ENCODE results near the gene CLCN7. TPM values are rescaled to one million over a fixed set of nuclear protein-coding genes. Genes with fewer than 3 reads are reported as not detected.

CLCN7 gene
- total RNA-seq, 3 donors from 2014 or later (not counting 1 experiment from before 2014, with no cell fraction given): 117 to 125 (median 118) TPM

DNA sequence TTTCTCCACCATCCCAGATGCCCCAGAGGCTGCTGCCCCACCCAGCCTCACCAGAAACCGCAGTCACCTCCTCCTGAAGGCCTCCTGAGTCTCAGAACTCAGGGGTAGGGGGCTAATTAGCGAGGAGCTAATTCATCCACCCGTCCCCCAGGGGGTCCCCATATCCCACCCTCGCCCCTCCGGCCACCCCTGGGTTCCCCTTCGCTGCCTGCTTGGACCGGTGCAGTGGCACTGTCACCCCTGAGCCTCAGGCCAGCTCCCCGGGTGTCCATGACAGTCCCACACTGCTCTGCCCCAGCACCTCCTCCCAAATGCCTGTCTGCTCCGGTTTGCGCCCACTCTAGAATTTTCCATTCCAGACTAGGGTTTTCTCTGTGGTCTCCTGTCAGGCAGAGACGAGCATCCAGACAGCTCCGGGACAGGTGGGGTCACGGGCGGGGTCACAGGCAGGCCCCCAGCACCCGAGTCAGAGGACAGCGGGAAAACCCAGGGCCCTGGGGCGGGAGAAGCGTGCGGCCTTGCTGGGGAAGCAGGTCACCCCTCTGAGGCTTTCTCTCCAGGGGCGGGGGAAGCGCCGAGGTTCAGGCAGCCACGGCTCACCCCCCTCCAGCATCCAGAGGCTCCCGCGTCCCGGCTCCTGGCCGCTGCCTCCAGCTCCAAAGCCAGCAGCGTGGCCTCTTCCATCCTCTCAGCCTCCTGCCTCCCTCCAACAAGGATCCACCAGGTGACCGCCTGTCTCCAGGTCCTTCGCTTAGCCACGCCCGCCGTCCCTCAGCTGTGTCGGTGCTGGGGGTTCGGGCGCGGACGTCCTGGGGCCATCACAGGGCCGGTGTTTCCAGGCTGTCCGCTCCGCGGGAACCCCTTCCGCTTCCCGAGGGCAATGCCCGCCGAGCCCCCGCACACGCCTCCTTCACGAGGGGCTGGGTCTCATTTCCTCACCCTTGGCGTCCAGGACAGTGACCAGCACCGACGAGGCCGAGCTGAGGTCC is 47.1 kb downstream of the CLCN7 start:
- peak overlapping the region in 1 of 2 donors; percentile 38 for H3K27ac Mint-ChIP-seq
- no peak for ATAC-seq
- Histone ChIP-seq H3K27ac (ENCODE audit: low read length) (no peak overlapping the region), H3K4me1 (ENCODE audit: control insufficient read depth, insufficient read depth, low read length) (peaks cover 28% of the 10 kb centered on the region), H3K9me3 (ENCODE audit: control insufficient read depth, insufficient read depth, low read length) (no peaks in the 10 kb centered on the region), H3K4me3 (ENCODE audit: low read length) (no peak overlapping the region), H3K27me3 (ENCODE audit: control insufficient read depth, insufficient read depth, low read length) (no peaks in the 10 kb centered on the region), H3K36me3 (ENCODE audit: control insufficient read depth, insufficient read depth, low read length) (no peaks in the 10 kb centered on the region)
- H3K9me3 Mint-ChIP-seq: no peaks in the 10 kb centered on the region
- intact Hi-C loops (cut with micrococcal nuclease): no loop called here
- H3K4me1 Mint-ChIP-seq: peaks cover 0 to 7% of the 10 kb centered on the region in 2 donors
- no peaks in the 10 kb centered on the region for H3K27me3 Mint-ChIP-seq (ENCODE audit: low read depth in 2 of 2)
- H3K4me3 Mint-ChIP-seq: peak overlapping the region; percentile 59
- WGBS (ENCODE audit: insufficient coverage): 86% methylated on average over 53 of the region's 53 CpGs
- TF ChIP-seq, protein P1, sequence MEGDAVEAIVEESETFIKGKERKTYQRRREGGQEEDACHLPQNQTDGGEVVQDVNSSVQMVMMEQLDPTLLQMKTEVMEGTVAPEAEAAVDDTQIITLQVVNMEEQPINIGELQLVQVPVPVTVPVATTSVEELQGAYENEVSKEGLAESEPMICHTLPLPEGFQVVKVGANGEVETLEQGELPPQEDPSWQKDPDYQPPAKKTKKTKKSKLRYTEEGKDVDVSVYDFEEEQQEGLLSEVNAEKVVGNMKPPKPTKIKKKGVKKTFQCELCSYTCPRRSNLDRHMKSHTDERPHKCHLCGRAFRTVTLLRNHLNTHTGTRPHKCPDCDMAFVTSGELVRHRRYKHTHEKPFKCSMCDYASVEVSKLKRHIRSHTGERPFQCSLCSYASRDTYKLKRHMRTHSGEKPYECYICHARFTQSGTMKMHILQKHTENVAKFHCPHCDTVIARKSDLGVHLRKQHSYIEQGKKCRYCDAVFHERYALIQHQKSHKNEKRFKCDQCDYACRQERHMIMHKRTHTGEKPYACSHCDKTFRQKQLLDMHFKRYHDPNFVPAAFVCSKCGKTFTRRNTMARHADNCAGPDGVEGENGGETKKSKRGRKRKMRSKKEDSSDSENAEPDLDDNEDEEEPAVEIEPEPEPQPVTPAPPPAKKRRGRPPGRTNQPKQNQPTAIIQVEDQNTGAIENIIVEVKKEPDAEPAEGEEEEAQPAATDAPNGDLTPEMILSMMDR (IDR thresholded peaks at IDR 0.05): no peak
- no peaks in the 10 kb centered on the region for H3K36me3 Mint-ChIP-seq
- DNase-seq: no peak

DNA sequence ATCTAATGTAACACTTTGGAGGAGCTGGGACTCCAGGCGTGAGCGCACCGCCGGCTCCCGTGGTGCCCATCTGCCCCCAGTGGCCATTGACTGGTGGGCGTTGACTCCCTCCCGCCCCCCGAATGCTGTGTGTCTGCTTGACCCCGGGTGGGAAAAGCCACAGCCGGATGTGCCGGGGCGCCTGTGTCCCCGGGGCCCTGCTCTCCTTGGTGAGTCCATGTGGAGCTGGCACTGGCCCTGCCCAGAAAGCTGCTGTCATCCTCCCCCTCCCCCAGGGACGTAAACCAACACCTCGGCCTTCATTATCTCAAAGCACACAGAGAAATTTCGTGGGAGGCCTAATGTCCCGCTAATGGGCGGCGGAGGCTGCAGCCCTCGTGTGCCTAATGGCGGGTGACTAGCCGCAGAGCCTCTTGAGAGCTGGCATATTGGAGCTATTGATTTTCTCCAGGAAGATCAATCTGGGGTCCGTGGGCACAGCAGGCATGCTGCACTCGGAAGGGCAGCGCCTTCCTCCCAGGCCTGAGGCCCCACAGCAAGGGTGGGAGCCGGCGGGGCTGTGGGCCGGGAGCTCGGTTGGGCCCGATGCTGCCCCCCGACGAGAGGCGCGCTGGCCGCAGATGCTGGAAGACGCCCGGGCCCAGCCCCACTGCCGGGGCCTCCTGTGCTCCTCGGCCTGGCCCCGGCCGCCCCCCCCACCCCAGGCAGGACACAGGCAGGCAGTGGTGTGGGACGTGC is 47.9 kb downstream of the CLCN7 start:
- H3K4me3 Mint-ChIP-seq: no peak overlapping the region
- 91% methylated on average over 42 of the region's 42 CpGs for WGBS (ENCODE audit: insufficient coverage)

DNA sequence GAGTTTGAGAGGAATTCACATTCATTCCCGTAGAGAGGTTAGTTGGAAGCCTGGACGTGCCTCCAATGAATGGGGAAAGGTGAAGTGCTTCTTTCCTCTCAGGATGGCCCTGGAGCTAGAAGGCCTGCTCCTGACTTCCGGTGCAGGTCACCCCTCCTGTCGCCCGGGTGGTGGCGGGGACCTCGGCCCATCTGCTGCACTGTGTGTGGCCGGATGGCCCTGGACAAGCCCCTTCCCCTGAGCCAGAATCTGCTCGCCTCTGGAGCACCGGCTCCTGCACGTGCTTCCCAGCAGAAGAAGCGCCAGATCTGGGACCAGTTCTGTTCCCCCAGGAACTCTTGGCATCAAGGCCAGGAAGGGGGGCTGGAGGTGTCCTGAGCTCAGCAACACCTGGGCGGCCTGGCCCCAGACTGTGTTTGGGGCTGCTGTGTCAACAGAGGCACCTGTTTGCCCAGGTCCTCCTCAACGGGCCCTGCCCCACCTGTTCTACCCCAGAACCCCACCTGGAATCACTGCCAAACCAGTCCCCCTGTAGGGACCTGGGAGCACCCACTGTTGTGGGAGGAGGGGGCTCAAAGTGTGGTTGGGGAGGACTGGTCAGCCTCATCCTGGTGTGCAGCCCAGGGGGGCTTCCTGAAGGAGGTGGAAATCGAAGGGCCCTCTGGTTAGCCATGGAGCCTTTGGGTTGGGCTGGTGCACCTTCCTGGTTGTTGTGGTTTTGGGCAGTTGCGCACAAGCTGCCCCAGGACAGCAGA is 49.0 kb downstream of the CLCN7 start:
- no peaks in the 10 kb centered on the region for H3K36me3 Mint-ChIP-seq
- DNase-seq (no peak), ATAC-seq (no peak)
- intact Hi-C loops (cut with micrococcal nuclease): no loop called here
- H3K9me3 Mint-ChIP-seq: no peaks in the 10 kb centered on the region
- Histone ChIP-seq H3K27ac (ENCODE audit: low read length) (no peak overlapping the region), H3K36me3 (ENCODE audit: control insufficient read depth, insufficient read depth, low read length) (no peaks in the 10 kb centered on the region), H3K4me1 (ENCODE audit: control insufficient read depth, insufficient read depth, low read length) (peaks cover 22% of the 10 kb centered on the region), H3K27me3 (ENCODE audit: control insufficient read depth, insufficient read depth, low read length) (no peaks in the 10 kb centered on the region), H3K9me3 (ENCODE audit: control insufficient read depth, insufficient read depth, low read length) (no peaks in the 10 kb centered on the region), H3K4me3 (ENCODE audit: low read length) (no peak overlapping the region)
- TF ChIP-seq, protein P1 (IDR thresholded peaks at IDR 0.05): no peak
- peaks cover 0 to 5% of the 10 kb centered on the region in 2 donors for H3K4me1 Mint-ChIP-seq
- 90% methylated on average over 16 of the region's 16 CpGs for WGBS (ENCODE audit: insufficient coverage)
- no peak overlapping the region for H3K27ac Mint-ChIP-seq
- H3K27me3 Mint-ChIP-seq (ENCODE audit: low read depth in 2 of 2): no peaks in the 10 kb centered on the region
- no peak overlapping the region for H3K4me3 Mint-ChIP-seq

More for the DNA sequence above, 47.9 kb downstream of the CLCN7 start:
- Mint-ChIP-seq H3K27me3 (ENCODE audit: low read depth in 2 of 2) (no peaks in the 10 kb centered on the region), H3K9me3 (no peaks in the 10 kb centered on the region), H3K36me3 (no peaks in the 10 kb centered on the region), H3K4me1 (peaks cover 0 to 2% of the 10 kb centered on the region in 2 donors), H3K27ac (peak overlapping the region in 1 of 2 donors; percentile 42)
- ATAC-seq (no peak), DNase-seq (no peak)
- intact Hi-C loops (cut with micrococcal nuclease): no loop called here
- no peaks in the 10 kb centered on the region for H3K36me3 ChIP-seq (ENCODE audit: control insufficient read depth, insufficient read depth, low read length)
- no peaks in the 10 kb centered on the region for H3K9me3 ChIP-seq (ENCODE audit: control insufficient read depth, insufficient read depth, low read length)
- TF ChIP-seq, protein P1 (IDR thresholded peaks at IDR 0.05): no peak
- H3K4me3 ChIP-seq (ENCODE audit: low read length): no peak overlapping the region
- peaks cover 20% of the 10 kb centered on the region for H3K4me1 ChIP-seq (ENCODE audit: control insufficient read depth, insufficient read depth, low read length)
- no peaks in the 10 kb centered on the region for H3K27me3 ChIP-seq (ENCODE audit: control insufficient read depth, insufficient read depth, low read length)
- H3K27ac ChIP-seq (ENCODE audit: low read length): no peak overlapping the region
